NCI-H526 (cell line): ENCODE measurements around the gene PTGR1.

Source experiments
- DNase-seq, 2 experiments: peaks; one replicate each; lab custom pipeline; 2025; lab: John Stamatoyannopoulos, UW

PTGR1 gene

GRCh38 chr9:111542497-111543254, 56.8 kb downstream of the PTGR1 start:
- no peak for DNase-seq

GRCh38 chr9:111533099-111533790, 66.2 kb downstream of the PTGR1 start:
- no peak for DNase-seq

GRCh38 chr9:111531716-111532115, 67.7 kb downstream of the PTGR1 start:
- no peak for DNase-seq

- DNase-seq, result no peak
Measured at GRCh38 chr9:111529787-111530186, 69.7 kb downstream of the PTGR1 start.

- DNase-seq, result no peak
Measured at GRCh38 chr9:111527347-111527746, 72.1 kb downstream of the PTGR1 start.

GRCh38 chr9:111525056-111525977, 74.1 kb downstream of the PTGR1 start, which contains the start of gene ZNF483:
Gene ZNF483 (plus strand): TSS chr9:111525179. CDS start chr9:111527396, 2,217 bp downstream.
- DNase-seq, result peak; percentile 70 to 89

- DNase-seq, result no peak
Measured at GRCh38 chr9:111524731-111525055, 74.8 kb downstream of the PTGR1 start.

- DNase-seq, result no peak
Measured at GRCh38 chr9:111516061-111516465, 83.4 kb downstream of the PTGR1 start.

- DNase-seq, result no peak
Measured at GRCh38 chr9:111514967-111515366, 84.5 kb downstream of the PTGR1 start.
